Ovary (tissue), 3 donors: Measurements from ENCODE around the gene C9orf43.

Experiments used
- CTCF ChIP-seq, 3 donors: fragments of 450-650 bp in 2 of 3; fragments of 200-600 bp in 1 of 3; IDR thresholded peaks; one replicate each; pipeline versions ENCODE4 v1.5.1 to v1.8.0; 2016 to 2022; ENCODE audit warnings: antibody characterized with exemption in 3 of 3, mild to moderate bottlenecking in 1 of 3
- POLR2A ChIP-seq: fragments of 450-650 bp; IDR thresholded peaks from one replicate; pipeline ENCODE4 v1.6.1; 2017; ENCODE audit warnings: antibody characterized with exemption, mild to moderate bottlenecking, moderate library complexity
- donor health status: DM: no; HTN: no; CAD: no.

GRCh38 chr9:113452113-113452605, 41.6 kb downstream of the C9orf43 start:
- TF ChIP-seq CTCF (IDR thresholded peaks at IDR 0.05) (no peak), POLR2A (no peak)
